HG03280 (cell line): Measurements from ENCODE around the gene ANO5.

Experiments
- ATAC-seq: cut with Tn5 transposase; IDR thresholded peaks from one replicate; pipeline ENCODE4 v1.9.1; 2021; ENCODE audit warnings: mild to moderate bottlenecking, moderate library complexity; ENCODE audit not compliant: unreplicated experiment

The ANO5 gene

GRCh38 chr11:22192642-22193347 lies at the start of gene ANO5:
ANO5 (plus strand) TSS chr11:22193085; CDS start chr11:22193493, 408 bp downstream.
- ATAC-seq, result no peak

GRCh38 chr11:22151649-22152197 lies 41.2 kb upstream of the ANO5 start:
- no peak for ATAC-seq

- no peak for ATAC-seq
These were observed 35.4 kb upstream of the ANO5 start for GRCh38 chr11:22157531-22157930.

GRCh38 chr11:22161489-22161888 lies 31.4 kb upstream of the ANO5 start:
- no peak for ATAC-seq

- no peak for ATAC-seq
These were observed 30.1 kb upstream of the ANO5 start for GRCh38 chr11:22162756-22163155.

- ATAC-seq, result peak; percentile 51
These were observed 29.5 kb upstream of the ANO5 start for GRCh38 chr11:22163394-22163797.

- no peak for ATAC-seq
These were observed 27.8 kb upstream of the ANO5 start for GRCh38 chr11:22165087-22165486.

GRCh38 chr11:22165759-22166513 lies 26.9 kb upstream of the ANO5 start:
- no peak for ATAC-seq

- ATAC-seq, result no peak
These were observed 23.1 kb upstream of the ANO5 start for GRCh38 chr11:22169833-22170232.

GRCh38 chr11:22173532-22173931 lies 19.4 kb upstream of the ANO5 start:
- ATAC-seq, result no peak

GRCh38 chr11:22177186-22177585 lies 15.7 kb upstream of the ANO5 start:
- no peak for ATAC-seq

GRCh38 chr11:22179626-22180025 lies 13.3 kb upstream of the ANO5 start:
- no peak for ATAC-seq

- no peak for ATAC-seq
These were observed 12.8 kb upstream of the ANO5 start for GRCh38 chr11:22180131-22180530.

GRCh38 chr11:22189660-22190059 lies 3.2 kb upstream of the ANO5 start:
- ATAC-seq, result no peak

- no peak for ATAC-seq
These were observed 1.9 kb upstream of the ANO5 start for GRCh38 chr11:22190827-22191463.

GRCh38 chr11:22192289-22192641 lies 620 bp upstream of the ANO5 start:
- ATAC-seq, result no peak

GRCh38 chr11:22193348-22194051 lies 615 bp downstream of the ANO5 start:
- ATAC-seq, result no peak

- ATAC-seq, result no peak
These were observed 1.4 kb downstream of the ANO5 start for GRCh38 chr11:22194306-22194705.

- ATAC-seq, result no peak
These were observed 2.0 kb downstream of the ANO5 start for GRCh38 chr11:22194907-22195306.

- ATAC-seq, result no peak
These were observed 4.5 kb downstream of the ANO5 start for GRCh38 chr11:22197139-22198005.
